GM18505 (cell line): ENCODE data around the gene NPEPL1.

Experiments
- ATAC-seq: cut with Tn5 transposase; IDR thresholded peaks from one replicate; pipeline ENCODE4 v1.9.1; 2021; ENCODE audit not compliant: unreplicated experiment
- POLR2A ChIP-seq: IDR thresholded peaks from 4 replicates; pipeline ENCODE4 v1.6.1; 2011; ENCODE audit warnings: borderline replicate concordance; ENCODE audit not compliant: insufficient read depth, insufficient read length; ENCODE audit errors: extremely low read depth

The NPEPL1 gene

GRCh38 chr20:58759947-58760346 lies 67.3 kb downstream of the NPEPL1 start:
- ATAC-seq = no peak
- TF ChIP-seq POLR2A = no peak

DNA sequence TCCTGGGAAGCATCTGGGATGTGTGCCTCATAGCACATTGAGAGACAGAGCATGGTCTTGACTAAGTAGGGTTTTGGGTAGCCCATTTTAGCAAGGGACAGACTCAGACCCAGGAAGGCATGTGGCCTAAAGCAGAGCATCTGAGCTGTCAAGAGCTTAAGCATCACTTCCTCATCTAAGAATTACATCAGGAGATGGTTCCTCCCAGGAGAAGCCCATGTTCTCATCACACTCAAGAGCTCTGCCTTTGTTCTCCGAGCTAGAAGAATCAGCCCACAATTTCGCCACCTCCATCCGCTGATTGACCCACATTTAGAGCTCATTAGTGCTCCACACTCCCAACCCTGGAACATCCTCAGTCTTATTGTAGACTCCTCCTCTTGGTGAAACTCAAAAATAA lies 68.3 kb downstream of the NPEPL1 start:
- ATAC-seq = no peak
- TF ChIP-seq POLR2A = no peak

DNA sequence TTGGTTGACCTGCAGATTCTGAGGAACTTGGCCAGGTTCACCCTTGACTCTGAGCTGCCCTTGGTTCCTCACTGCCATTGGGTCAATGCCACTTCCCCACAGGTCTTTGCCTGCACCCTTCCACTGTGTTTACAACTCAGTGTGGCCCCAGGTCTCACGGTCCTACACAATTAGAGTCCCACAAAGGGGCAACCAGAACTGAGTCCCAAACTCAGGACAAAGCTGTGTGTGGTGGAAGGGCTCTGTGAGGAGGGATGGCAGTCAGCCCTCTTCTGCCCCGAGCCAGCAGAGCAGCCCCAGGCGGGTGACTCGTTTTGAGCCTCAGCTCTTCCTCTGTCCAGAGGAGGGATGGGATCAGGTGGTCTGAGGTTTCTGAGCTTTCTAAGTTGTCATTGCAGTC lies 69.5 kb downstream of the NPEPL1 start:
- ATAC-seq = no peak
- no peak for TF ChIP-seq POLR2A

GRCh38 chr20:58763076-58763475 lies 70.5 kb downstream of the NPEPL1 start:
- ATAC-seq = no peak
- no peak for TF ChIP-seq POLR2A
